ENCODE measurements around the gene EPB41L2. TPM values are rescaled to one million over a fixed set of nuclear protein-coding genes. Genes with fewer than 3 reads are reported as not detected.
"Not testable (repeated sequence)": the region's sequence is repeated elsewhere in the genome, so short reads cannot be mapped to it uniquely, and the experiment has no call there.

EPB41L2 gene
- total RNA-seq, 2 experiments from 2014 or later = 40.1 to 40.7 TPM

- Mint-ChIP-seq H3K36me3 (peaks cover 5% of the 10 kb centered on the region), H3K4me1 (peaks cover 5% of the 10 kb centered on the region), H3K4me3 (no peak overlapping the region), H3K9me3 (no peaks in the 10 kb centered on the region), H3K27me3 (no peaks in the 10 kb centered on the region), H3K27ac (no peak overlapping the region)
- no peak for DNase-seq
Measured at GRCh38 chr6:130949553-130949952, 113.5 kb downstream of the EPB41L2 start.

- Mint-ChIP-seq H3K9me3 (no peaks in the 10 kb centered on the region), H3K27ac (no peak overlapping the region), H3K4me1 (peaks cover 5% of the 10 kb centered on the region), H3K27me3 (no peaks in the 10 kb centered on the region), H3K4me3 (no peak overlapping the region), H3K36me3 (peaks cover 3% of the 10 kb centered on the region)
- no peak for DNase-seq
Measured at GRCh38 chr6:130947464-130947863, 115.6 kb downstream of the EPB41L2 start.

- H3K4me3 Mint-ChIP-seq = no peak overlapping the region
- H3K27ac Mint-ChIP-seq = no peak overlapping the region
- H3K27me3 Mint-ChIP-seq = no peaks in the 10 kb centered on the region
- H3K9me3 Mint-ChIP-seq = no peaks in the 10 kb centered on the region
- H3K4me1 Mint-ChIP-seq = peaks cover 5% of the 10 kb centered on the region
- no peak for DNase-seq
- peaks cover 5% of the 10 kb centered on the region for H3K36me3 Mint-ChIP-seq
Measured at GRCh38 chr6:130946076-130946475, 117.0 kb downstream of the EPB41L2 start.

DNA sequence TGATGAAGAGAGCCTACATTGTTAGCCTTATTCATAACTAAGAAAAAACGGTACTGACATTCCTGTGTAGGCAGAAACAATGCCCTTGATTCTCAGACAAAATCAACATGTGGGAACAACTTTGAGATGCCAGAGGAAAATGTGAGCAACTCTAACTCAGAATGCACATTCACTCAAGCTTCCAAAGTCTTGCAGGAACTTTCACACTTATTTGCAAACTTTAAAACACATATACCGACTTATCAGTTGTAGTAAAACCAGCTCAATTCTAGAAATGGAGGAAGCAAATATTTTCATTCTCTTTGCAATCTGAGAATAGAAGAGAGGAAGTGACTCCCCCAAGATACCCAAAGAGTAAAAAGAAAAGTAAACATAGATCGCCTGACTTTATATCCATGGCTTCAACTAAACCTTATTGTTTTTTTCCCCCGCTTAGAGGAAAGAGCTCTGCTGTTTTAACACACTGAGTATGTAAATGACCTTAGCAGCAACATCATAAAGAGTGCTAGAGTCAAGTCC, 117.6 kb downstream of the EPB41L2 start:
- Mint-ChIP-seq H3K27ac (no peak overlapping the region), H3K4me3 (no peak overlapping the region), H3K27me3 (no peaks in the 10 kb centered on the region), H3K36me3 (peaks cover 5% of the 10 kb centered on the region), H3K4me1 (peaks cover 5% of the 10 kb centered on the region), H3K9me3 (no peaks in the 10 kb centered on the region)
- DNase-seq = no peak

DNA sequence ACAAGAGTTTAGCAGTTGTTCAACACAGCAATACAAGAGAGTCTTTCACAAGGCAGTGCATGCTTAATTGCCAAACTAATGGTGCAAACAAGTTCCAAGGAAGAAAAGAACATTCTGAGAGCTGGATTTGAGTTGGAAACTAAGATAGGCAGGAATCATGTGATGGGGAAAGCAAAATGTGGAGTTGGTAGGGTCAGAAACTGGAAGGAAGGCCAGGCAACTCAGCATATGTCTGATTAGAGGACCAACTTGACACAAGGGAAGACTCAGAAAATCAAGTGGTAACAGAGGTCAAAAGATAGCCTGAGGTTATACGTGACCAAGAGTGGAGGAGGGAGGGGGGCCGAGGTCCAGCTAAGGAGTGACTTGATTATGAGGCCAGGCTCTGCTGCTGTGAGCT, 118.6 kb downstream of the EPB41L2 start:
- Mint-ChIP-seq H3K27ac (no peak overlapping the region), H3K4me1 (peaks cover 5% of the 10 kb centered on the region), H3K36me3 (peaks cover 5% of the 10 kb centered on the region), H3K27me3 (no peaks in the 10 kb centered on the region), H3K4me3 (no peak overlapping the region), H3K9me3 (no peaks in the 10 kb centered on the region)
- no peak for DNase-seq

GRCh38 chr6:130943738-130944137, 119.3 kb downstream of the EPB41L2 start:
- Mint-ChIP-seq H3K9me3 (no peaks in the 10 kb centered on the region), H3K36me3 (peaks cover 2% of the 10 kb centered on the region), H3K4me1 (peaks cover 5% of the 10 kb centered on the region), H3K27me3 (no peaks in the 10 kb centered on the region), H3K4me3 (no peak overlapping the region), H3K27ac (no peak overlapping the region)
- no peak for DNase-seq

DNA sequence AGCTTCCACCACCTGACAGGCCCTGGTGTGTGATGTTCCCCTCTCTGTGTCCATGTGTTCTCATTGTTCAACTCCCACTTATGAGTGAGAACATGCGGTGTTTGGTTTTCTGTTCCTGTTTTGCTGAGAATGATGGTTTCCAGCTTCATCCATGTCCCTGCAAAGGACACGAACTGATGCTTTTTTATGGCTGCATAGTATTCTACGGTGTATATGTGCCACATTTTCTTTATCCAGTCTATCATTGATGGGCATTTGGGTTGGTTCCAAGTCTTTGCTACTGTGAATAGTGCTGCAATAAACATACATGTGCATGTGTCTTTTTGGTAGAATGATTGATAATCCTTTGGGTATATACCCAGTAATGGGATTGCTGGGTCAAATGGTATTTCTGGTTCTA, 120.3 kb downstream of the EPB41L2 start:
- not testable (repeated sequence) for H3K36me3 Mint-ChIP-seq, H3K4me1 Mint-ChIP-seq, H3K27me3 Mint-ChIP-seq, H3K27ac Mint-ChIP-seq, H3K9me3 Mint-ChIP-seq, H3K4me3 Mint-ChIP-seq, DNase-seq

DNA sequence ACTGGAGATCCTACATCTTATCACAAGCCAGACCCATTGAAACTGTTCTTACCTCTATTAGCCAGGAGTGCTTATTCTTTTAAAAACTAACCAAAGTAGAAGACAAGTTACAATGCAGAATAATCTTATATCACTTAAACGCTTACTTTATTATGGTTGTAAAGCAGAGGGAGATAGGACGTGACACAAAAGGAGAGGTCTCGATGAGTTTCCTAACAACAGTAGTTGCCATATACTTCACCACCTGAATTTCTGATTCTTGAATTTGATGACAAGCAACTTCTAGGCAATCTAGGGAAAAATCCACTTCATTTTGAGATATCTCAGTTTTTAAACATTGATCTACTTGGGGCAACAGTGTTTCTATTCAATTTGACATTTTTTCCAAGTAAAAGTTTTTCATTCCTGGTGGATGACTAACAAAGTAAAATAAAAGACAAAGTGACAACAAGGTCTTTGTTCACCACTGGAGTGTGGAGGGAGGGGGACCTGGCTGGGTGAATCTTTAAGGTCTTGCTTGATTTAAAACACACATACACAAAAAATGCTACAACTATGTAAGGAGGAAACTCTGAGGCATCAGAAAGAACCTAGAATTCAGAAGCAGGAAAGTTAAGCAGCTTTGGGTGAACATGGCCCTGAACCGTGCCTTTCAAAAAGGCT, 125.0 kb downstream of the EPB41L2 start:
- Mint-ChIP-seq H3K9me3 (no peaks in the 10 kb centered on the region), H3K4me3 (no peak overlapping the region), H3K36me3 (peaks cover 2% of the 10 kb centered on the region), H3K27ac (no peak overlapping the region), H3K4me1 (no peaks in the 10 kb centered on the region), H3K27me3 (no peaks in the 10 kb centered on the region)
- no peak for DNase-seq

DNA sequence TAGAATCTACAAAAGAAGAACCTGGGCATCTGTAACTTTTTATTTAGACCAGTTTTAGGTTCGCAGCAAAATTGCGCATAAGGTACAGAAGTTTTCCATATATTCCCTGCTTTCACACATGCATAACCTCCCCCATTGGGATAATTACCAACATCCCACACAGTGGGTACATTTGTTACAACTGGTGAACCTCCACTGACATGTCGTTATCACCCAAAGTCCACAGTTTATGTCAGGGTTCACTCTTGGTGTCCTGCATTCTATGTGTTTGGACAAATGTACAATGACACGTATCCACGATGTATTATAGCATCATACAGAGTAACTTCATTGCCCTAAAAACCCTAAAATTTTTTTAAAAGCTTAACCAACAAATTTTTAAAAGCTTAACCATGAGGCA, 126.1 kb downstream of the EPB41L2 start:
- no peak for DNase-seq
- Mint-ChIP-seq H3K4me1 (no peaks in the 10 kb centered on the region), H3K27ac (no peak overlapping the region), H3K9me3 (no peaks in the 10 kb centered on the region), H3K4me3 (no peak overlapping the region), H3K27me3 (no peaks in the 10 kb centered on the region), H3K36me3 (no peaks in the 10 kb centered on the region)

GRCh38 chr6:130935978-130936377, 127.1 kb downstream of the EPB41L2 start:
- H3K27ac Mint-ChIP-seq = no peak overlapping the region
- H3K27me3 Mint-ChIP-seq = no peaks in the 10 kb centered on the region
- peaks cover 2% of the 10 kb centered on the region for H3K36me3 Mint-ChIP-seq
- DNase-seq = no peak
- H3K9me3 Mint-ChIP-seq = no peaks in the 10 kb centered on the region
- H3K4me1 Mint-ChIP-seq = no peaks in the 10 kb centered on the region
- no peak overlapping the region for H3K4me3 Mint-ChIP-seq

DNA sequence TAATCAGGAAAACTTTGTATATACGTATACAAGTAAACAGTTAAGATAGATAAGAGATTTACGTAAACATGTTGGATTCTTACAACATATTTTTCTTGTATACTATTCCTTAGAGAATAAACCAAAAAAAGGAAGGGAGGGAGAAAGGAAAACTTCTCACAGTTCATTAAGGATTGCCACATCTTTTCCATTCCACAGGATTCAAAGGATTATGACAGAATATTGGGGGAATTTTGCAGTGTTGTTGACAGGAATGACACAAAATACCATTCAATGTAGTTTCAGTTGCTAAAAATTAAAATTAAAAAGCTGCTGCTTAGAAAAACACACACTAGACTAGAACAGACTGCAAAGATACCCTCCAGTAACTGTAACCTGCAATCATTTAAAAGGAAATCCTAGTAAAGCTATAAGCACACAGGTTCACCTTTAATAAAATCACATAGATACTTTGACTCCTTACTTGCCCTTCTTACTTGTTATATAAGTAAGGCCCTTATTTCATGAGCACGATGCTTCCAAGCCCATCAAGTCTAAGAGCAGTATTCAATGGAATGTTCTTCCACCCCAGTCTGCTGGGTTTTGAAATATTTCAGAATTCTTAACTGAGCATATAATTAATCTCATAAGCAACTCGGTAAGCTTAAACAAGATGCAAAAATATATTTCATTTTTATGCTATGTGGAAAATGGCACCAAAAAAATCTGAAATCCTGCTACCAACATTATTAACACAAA, 128.0 kb downstream of the EPB41L2 start:
- DNase-seq = no peak
- no peaks in the 10 kb centered on the region for H3K27me3 Mint-ChIP-seq
- no peak overlapping the region for H3K27ac Mint-ChIP-seq
- peaks cover 2% of the 10 kb centered on the region for H3K36me3 Mint-ChIP-seq
- no peak overlapping the region for H3K4me3 Mint-ChIP-seq
- no peaks in the 10 kb centered on the region for H3K4me1 Mint-ChIP-seq
- peaks cover 2% of the 10 kb centered on the region for H3K9me3 Mint-ChIP-seq

- H3K4me1 Mint-ChIP-seq = no peaks in the 10 kb centered on the region
- H3K36me3 Mint-ChIP-seq = peaks cover 2% of the 10 kb centered on the region
- peaks cover 2% of the 10 kb centered on the region for H3K9me3 Mint-ChIP-seq
- H3K4me3 Mint-ChIP-seq = no peak overlapping the region
- H3K27ac Mint-ChIP-seq = no peak overlapping the region
- no peak for DNase-seq
- no peaks in the 10 kb centered on the region for H3K27me3 Mint-ChIP-seq
Measured at GRCh38 chr6:130933712-130934200, 129.3 kb downstream of the EPB41L2 start.

- H3K4me3 Mint-ChIP-seq = no peak overlapping the region
- H3K9me3 Mint-ChIP-seq = peaks cover 2% of the 10 kb centered on the region
- H3K36me3 Mint-ChIP-seq = peaks cover 2% of the 10 kb centered on the region
- no peak overlapping the region for H3K27ac Mint-ChIP-seq
- H3K4me1 Mint-ChIP-seq = no peaks in the 10 kb centered on the region
- no peaks in the 10 kb centered on the region for H3K27me3 Mint-ChIP-seq
- no peak for DNase-seq
Measured at GRCh38 chr6:130932921-130933320, 130.1 kb downstream of the EPB41L2 start.

DNA sequence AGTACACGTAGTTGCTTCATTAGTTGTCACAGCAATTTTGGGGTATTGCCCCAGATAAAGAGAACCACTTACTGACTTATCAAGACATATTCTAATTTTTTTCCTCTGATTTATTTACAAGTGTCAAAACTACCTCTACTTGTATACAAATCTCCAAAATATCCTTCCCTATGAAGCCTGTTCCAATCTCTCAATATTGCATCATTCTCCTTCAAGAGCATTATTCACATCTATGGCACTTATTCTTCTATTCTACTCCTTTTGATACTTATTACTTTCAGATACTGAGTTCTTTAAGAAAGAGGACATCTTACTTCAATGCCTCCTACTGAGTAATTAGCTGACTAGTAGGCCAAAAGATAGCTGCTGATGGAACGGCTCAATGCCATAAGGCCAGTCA, 130.6 kb downstream of the EPB41L2 start:
- Mint-ChIP-seq H3K27ac (no peak overlapping the region), H3K9me3 (peaks cover 2% of the 10 kb centered on the region), H3K4me3 (no peak overlapping the region), H3K4me1 (no peaks in the 10 kb centered on the region), H3K27me3 (no peaks in the 10 kb centered on the region), H3K36me3 (peaks cover 2% of the 10 kb centered on the region)
- DNase-seq = no peak

- no peak for DNase-seq
- Mint-ChIP-seq H3K27ac (no peak overlapping the region), H3K9me3 (peaks cover 2% of the 10 kb centered on the region), H3K36me3 (peaks cover 4% of the 10 kb centered on the region), H3K4me3 (no peak overlapping the region), H3K4me1 (no peaks in the 10 kb centered on the region), H3K27me3 (no peaks in the 10 kb centered on the region)
Measured at GRCh38 chr6:130931683-130932082, 131.4 kb downstream of the EPB41L2 start.

All from activated naive CD8-positive, alpha-beta T cell treated with anti-CD3 and anti-CD28 coated beads for 36 hours (primary cell).